ENCODE measurements around the gene SLC11A2. TPM values are rescaled to one million over a fixed set of nuclear protein-coding genes. Genes with fewer than 3 reads are reported as not detected.

SLC11A2 gene
- total RNA-seq, 1 experiment from 2014 or later: 38.7 TPM

- TF ChIP-seq ZBTB33 (IDR thresholded peaks at IDR 0.05; ENCODE audit: extremely low read depth, insufficient replicate concordance, low read length) (no peak), POLR2AphosphoS5 (IDR thresholded peaks at IDR 0.05; ENCODE audit: low read depth, low read length) (no peak), POLR2A (IDR thresholded peaks at IDR 0.05; ENCODE audit: borderline replicate concordance, extremely low read depth, insufficient read depth, insufficient read length) (no peak)
These were observed 27.1 kb downstream of the SLC11A2 start (continued) for GRCh38 chr12:50999093-50999492.

GRCh38 chr12:50992819-50993218 lies 33.4 kb downstream of the SLC11A2 start:
- ATAC-seq: no peak
- POLR2A ChIA-PET: no interaction called here
- RAD21 ChIA-PET (ENCODE audit: low non-redundant PET in 1 of 2, low total read pairs in 2 of 2, uncharacterized antibody in 2 of 2, unreplicated experiment in 2 of 2): no interaction called here

More at GRCh38 chr12:50992819-50993218, 33.4 kb downstream of the SLC11A2 start:
- Histone ChIP-seq H3K9me2 (ENCODE audit: insufficient read depth) (no peaks in the 10 kb centered on the region), H3K9ac (ENCODE audit: low read length) (no peak overlapping the region), H3K4me2 (ENCODE audit: low read length) (no peak overlapping the region), H3K36me3 (ENCODE audit: control insufficient read depth in 1 of 2, insufficient read depth in 2 of 2, low read length in 2 of 2) (peaks cover 21 to 31% of the 10 kb centered on the region in 2 experiments), H3K27me3 (ENCODE audit: insufficient read depth, low read length) (no peaks in the 10 kb centered on the region), H3K9me3 (ENCODE audit: control insufficient read depth in 1 of 2, insufficient read depth in 1 of 2, low read depth in 1 of 2, low read length in 2 of 2) (no peaks in the 10 kb centered on the region), H3K27ac (ENCODE audit: low read depth, low read length) (no peak overlapping the region), H4K20me1 (ENCODE audit: insufficient read depth) (no peaks in the 10 kb centered on the region), H3K79me2 (ENCODE audit: insufficient read depth, low read length) (no peaks in the 10 kb centered on the region), H3K4me1 (ENCODE audit: control insufficient read depth in 1 of 2, insufficient read depth in 2 of 2, low read length in 2 of 2) (no peaks in the 10 kb centered on the region), H3K4me3 (replicated peaks in 1 of 2; ENCODE audit: low read depth in 1 of 2, low read length in 2 of 2) (no peak overlapping the region), H2AFZ (ENCODE audit: low read depth, low read length, poor library complexity, severe bottlenecking) (no peak overlapping the region)
- no TSS peak for BruUV-seq (replicated peaks)
- CTCF ChIA-PET: no interaction called here
- no peak for DNase-seq (ENCODE audit: low read depth, low spot score)
- intact Hi-C loops (cut with micrococcal nuclease): no loop called here
- no peak for TF ChIP-seq EZH2 (IDR thresholded peaks at IDR 0.05)
- TF ChIP-seq FOSL1 (IDR thresholded peaks at IDR 0.05; ENCODE audit: low read depth): no peak
- TF ChIP-seq POLR2A (IDR thresholded peaks at IDR 0.05; ENCODE audit: borderline replicate concordance, extremely low read depth, insufficient read depth, insufficient read length): no peak
- TF ChIP-seq SP1 (IDR thresholded peaks at IDR 0.05; ENCODE audit: low read depth): no peak
- no peak for TF ChIP-seq ZNF274 (IDR thresholded peaks at IDR 0.05; ENCODE audit: low read depth, low read length)
- no peak for TF ChIP-seq CEBPB (IDR thresholded peaks at IDR 0.05; ENCODE audit: low read depth)
- no peak for TF ChIP-seq REST (IDR thresholded peaks at IDR 0.05; ENCODE audit: low read depth)
- TF ChIP-seq SIN3A (IDR thresholded peaks at IDR 0.05; ENCODE audit: low read depth): no peak
- TF ChIP-seq RAD21 (IDR thresholded peaks at IDR 0.05; ENCODE audit: low read depth): no peak
- TF ChIP-seq MAX (IDR thresholded peaks at IDR 0.05): no peak
